Esophagus muscularis mucosa (tissue), 4 donors: ENCODE measurements around the gene RAB11FIP4. TPM values are rescaled to one million over a fixed set of nuclear protein-coding genes. Genes with fewer than 3 reads are reported as not detected.

Experiments used
- DNase-seq: peaks from one replicate; pipeline ENCODE4 v3.0.0-alpha.2; 2017; ENCODE audit errors: extremely low spot score
- H3K27ac ChIP-seq, 4 donors: fragments of 200-600 bp; sonication (generic); replicated peaks in 1 of 4; 1 replicate in 3 of 4; 2 replicates in 1 of 4; pipeline ENCODE4 v1.5.1; 2016 to 2019; ENCODE audit warnings: mild to moderate bottlenecking in 1 of 4
- H3K27me3 ChIP-seq, 4 donors: fragments of 200-600 bp; sonication (generic); one replicate each; pipeline versions ENCODE4 v1.5.1 to v1.6.0; 2016 to 2019
- H3K36me3 ChIP-seq, 4 donors: fragments of 200-600 bp; sonication (generic); one replicate each; pipeline ENCODE4 v1.5.1; 2016 to 2019
- H3K4me1 ChIP-seq, 4 donors: fragments of 200-600 bp; sonication (generic); one replicate each; pipeline ENCODE4 v1.5.1; 2016 to 2019
- H3K4me3 ChIP-seq, 4 donors: fragments of 200-600 bp; sonication (generic); 1 replicate in 2 of 4; 2 replicates in 2 of 4; pipeline ENCODE4 v1.5.1; 2016 to 2019; ENCODE audit warnings: mild to moderate bottlenecking in 4 of 4, moderate library complexity in 1 of 4
- H3K9me3 ChIP-seq, 4 donors: fragments of 200-600 bp; sonication (generic); 1 replicate in 3 of 4; 2 replicates in 1 of 4; pipeline ENCODE4 v1.5.1; 2016 to 2019
- EP300 ChIP-seq: sonication (generic); formaldehyde crosslinking; IDR thresholded peaks from one replicate; pipeline ENCODE4 v1.6.1; 2017; ENCODE audit warnings: antibody characterized with exemption
- POLR2A ChIP-seq: fragments of 450-650 bp; IDR thresholded peaks from one replicate; pipeline ENCODE4 v1.6.1; 2017; ENCODE audit warnings: antibody characterized with exemption, moderate library complexity, mild to moderate bottlenecking, low read depth
- POLR2AphosphoS5 ChIP-seq, 2 donors: sonication (generic); formaldehyde crosslinking; IDR thresholded peaks; one replicate each; pipeline ENCODE4 v1.6.1; 2017; ENCODE audit warnings: antibody characterized with exemption in 2 of 2
- WGBS: methylation state at CpG from one replicate; pipeline ENCODE4 v1.1.5; 2018; 5-methylcytosine and 5-hydroxymethylcytosine counted together
- intact Hi-C: fragments of 100-400 bp; cut with DNase I; formaldehyde crosslinking; loops from one replicate; pipeline ENCODE4 v1.15.1; 2023
- total RNA-seq, 4 donors: library from RNA; depleted of rRNA; stranded (reverse); fragments of >200 nt; gene quantifications; one replicate each; pipeline versions ENCODE4 v1.1.0 to v1.2.1, GENCODE V29; 2016
- TF ChIP-seq, protein P1 (sequence below), 3 experiments: fragments of 200-600 bp in 2 of 3; fragments of 450-650 bp in 1 of 3; sonication (generic) in 2 of 3; IDR thresholded peaks; one replicate each; pipeline ENCODE4 v1.5.1; 2017 to 2019; ENCODE audit warnings: antibody characterized with exemption in 3 of 3, mild to moderate bottlenecking in 2 of 3, moderate library complexity in 1 of 3

Gene RAB11FIP4
- total RNA-seq, 4 donors from 2014 or later: 0.75 to 2.3 (median 1.7) TPM

DNA sequence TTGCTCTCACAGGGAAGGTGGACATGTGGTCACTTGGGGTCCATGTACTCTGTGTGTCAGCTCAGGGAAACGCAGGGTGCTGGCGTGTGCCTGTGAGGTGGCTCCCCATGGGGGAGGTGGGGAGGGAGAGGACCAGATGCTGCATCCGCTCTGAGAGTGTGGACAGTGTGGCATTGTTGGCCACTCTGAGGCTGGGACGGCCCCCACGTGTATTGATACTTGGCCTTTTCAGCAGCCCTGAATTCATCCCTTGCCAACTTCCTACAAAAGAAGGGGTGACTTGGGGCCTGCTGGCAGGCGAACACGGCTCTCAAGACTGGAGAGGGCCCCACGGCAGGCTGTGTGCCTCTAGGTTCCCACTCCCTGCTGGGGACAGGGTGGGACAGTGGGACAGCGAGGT lies 120.1 kb downstream of the RAB11FIP4 start:
- TF ChIP-seq POLR2A (no peak), EP300 (no peak), POLR2AphosphoS5 (IDR thresholded peaks at IDR 0.05) (no peak)
- TF ChIP-seq, protein P1, sequence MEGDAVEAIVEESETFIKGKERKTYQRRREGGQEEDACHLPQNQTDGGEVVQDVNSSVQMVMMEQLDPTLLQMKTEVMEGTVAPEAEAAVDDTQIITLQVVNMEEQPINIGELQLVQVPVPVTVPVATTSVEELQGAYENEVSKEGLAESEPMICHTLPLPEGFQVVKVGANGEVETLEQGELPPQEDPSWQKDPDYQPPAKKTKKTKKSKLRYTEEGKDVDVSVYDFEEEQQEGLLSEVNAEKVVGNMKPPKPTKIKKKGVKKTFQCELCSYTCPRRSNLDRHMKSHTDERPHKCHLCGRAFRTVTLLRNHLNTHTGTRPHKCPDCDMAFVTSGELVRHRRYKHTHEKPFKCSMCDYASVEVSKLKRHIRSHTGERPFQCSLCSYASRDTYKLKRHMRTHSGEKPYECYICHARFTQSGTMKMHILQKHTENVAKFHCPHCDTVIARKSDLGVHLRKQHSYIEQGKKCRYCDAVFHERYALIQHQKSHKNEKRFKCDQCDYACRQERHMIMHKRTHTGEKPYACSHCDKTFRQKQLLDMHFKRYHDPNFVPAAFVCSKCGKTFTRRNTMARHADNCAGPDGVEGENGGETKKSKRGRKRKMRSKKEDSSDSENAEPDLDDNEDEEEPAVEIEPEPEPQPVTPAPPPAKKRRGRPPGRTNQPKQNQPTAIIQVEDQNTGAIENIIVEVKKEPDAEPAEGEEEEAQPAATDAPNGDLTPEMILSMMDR (IDR thresholded peaks at IDR 0.05): no peak
- peaks cover 0 to 13% (median 0%) of the 10 kb centered on the region in 4 donors for H3K27me3 ChIP-seq
- intact Hi-C loops: no loop called here

GRCh38 chr17:31512104-31512740 lies 120.7 kb downstream of the RAB11FIP4 start:
- no peak for DNase-seq
- no peaks in the 10 kb centered on the region for H3K36me3 ChIP-seq
- no peaks in the 10 kb centered on the region for H3K9me3 ChIP-seq
- intact Hi-C loops: no loop called here
- TF ChIP-seq POLR2A: no peak
- TF ChIP-seq, protein P1 (IDR thresholded peaks at IDR 0.05): no peak
- no peak for TF ChIP-seq POLR2AphosphoS5 (IDR thresholded peaks at IDR 0.05)
- TF ChIP-seq EP300: no peak
- peaks cover 0 to 13% (median 0%) of the 10 kb centered on the region in 4 donors for H3K27me3 ChIP-seq
- peaks cover 8 to 20% (median 12%) of the 10 kb centered on the region in 4 donors for H3K4me1 ChIP-seq
- no peak overlapping the region for H3K27ac ChIP-seq
- no peak overlapping the region for H3K4me3 ChIP-seq
- WGBS: 87% methylated on average over 6 of the region's 15 CpGs

More for the DNA sequence above, 120.1 kb downstream of the RAB11FIP4 start:
- Histone ChIP-seq H3K4me3 (no peak overlapping the region), H3K27ac (no peak overlapping the region), H3K9me3 (no peaks in the 10 kb centered on the region), H3K36me3 (no peaks in the 10 kb centered on the region), H3K4me1 (peaks cover 8 to 20% (median 12%) of the 10 kb centered on the region in 4 donors)
- WGBS: 87% methylated on average over 7 of the region's 9 CpGs
- DNase-seq: no peak

DNA sequence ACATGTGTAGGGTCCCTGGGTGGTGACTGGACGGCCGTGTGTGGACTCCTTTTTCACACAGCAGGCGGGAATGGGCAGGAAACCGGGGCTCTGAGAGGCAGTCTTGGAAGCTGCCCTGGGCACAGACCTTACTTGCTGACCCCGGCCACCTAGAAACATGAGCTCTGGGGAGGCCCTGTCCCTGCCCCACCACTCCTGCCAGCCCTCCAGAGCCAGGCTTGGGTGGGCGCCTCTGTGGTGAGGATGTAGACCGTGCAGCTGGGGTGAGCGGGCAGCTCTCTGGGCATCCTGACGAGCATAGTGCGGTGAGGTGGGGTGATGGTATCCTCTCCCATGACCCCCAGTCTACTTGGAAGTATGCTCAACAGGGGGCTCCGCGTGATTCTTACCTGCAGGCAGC lies 121.3 kb downstream of the RAB11FIP4 start:
- no peak for DNase-seq
- H3K27ac ChIP-seq: no peak overlapping the region
- no peaks in the 10 kb centered on the region for H3K9me3 ChIP-seq
- TF ChIP-seq POLR2A (no peak), POLR2AphosphoS5 (IDR thresholded peaks at IDR 0.05) (no peak), EP300 (no peak)
- TF ChIP-seq, protein P1 (IDR thresholded peaks at IDR 0.05): no peak
- peaks cover 8 to 20% (median 12%) of the 10 kb centered on the region in 4 donors for H3K4me1 ChIP-seq
- no peak overlapping the region for H3K4me3 ChIP-seq
- peaks cover 0 to 13% (median 0%) of the 10 kb centered on the region in 4 donors for H3K27me3 ChIP-seq
- WGBS: 94% methylated on average over 2 of the region's 12 CpGs
- no peaks in the 10 kb centered on the region for H3K36me3 ChIP-seq
- intact Hi-C loops: no loop called here

GRCh38 chr17:31513731-31514427 lies 122.4 kb downstream of the RAB11FIP4 start:
- WGBS: 100% methylated on average over 3 of the region's 15 CpGs
- H3K4me3 ChIP-seq: no peak overlapping the region
- H3K36me3 ChIP-seq: no peaks in the 10 kb centered on the region
- intact Hi-C loops: no loop called here
- DNase-seq: no peak
- TF ChIP-seq EP300 (no peak), POLR2A (no peak), POLR2AphosphoS5 (IDR thresholded peaks at IDR 0.05) (no peak)
- TF ChIP-seq, protein P1 (IDR thresholded peaks at IDR 0.05): no peak
- H3K27ac ChIP-seq: no peak overlapping the region
- H3K4me1 ChIP-seq: peaks cover 8 to 20% (median 12%) of the 10 kb centered on the region in 4 donors
- H3K9me3 ChIP-seq: no peaks in the 10 kb centered on the region
- peaks cover 0 to 13% (median 0%) of the 10 kb centered on the region in 4 donors for H3K27me3 ChIP-seq
